CD4-positive, alpha-beta memory T cell (primary cell): ENCODE measurements around the gene CHST4. TPM values are rescaled to one million over a fixed set of nuclear protein-coding genes. Genes with fewer than 3 reads are reported as not detected.

Experiments
- CTCF ChIA-PET: fragments of 350-600 bp; sonication (Branson Sonifier 250); formaldehyde crosslinking; loops from one replicate; lab custom pipeline; 2021; ENCODE audit warnings: inconsistent platforms; ENCODE audit not compliant: partially characterized antibody; lab: Charles Lee
- POLR2A ChIA-PET: fragments of 350-600 bp; sonication (Branson Sonifier 250); formaldehyde crosslinking; loops from one replicate; lab custom pipeline; 2021; ENCODE audit not compliant: partially characterized antibody; lab: Charles Lee
- DNase-seq, 5 donors: peaks; one replicate each; pipeline versions ENCODE4 v3.0.0 to v3.0.0-alpha.2; 2020 to 2022; ENCODE audit warnings: mixed read lengths in 1 of 5
- H3K27ac ChIP-seq: one replicate; pipeline ENCODE4 v1.7.0; 2013; ENCODE audit warnings: low read depth, low read length
- H3K27me3 ChIP-seq: 2 replicates; pipeline ENCODE4 v1.7.0; 2013; ENCODE audit warnings: mild to moderate bottlenecking, low read length, moderate library complexity; ENCODE audit not compliant: insufficient read depth
- H3K36me3 ChIP-seq: 2 replicates; pipeline ENCODE4 v1.7.0; 2013; ENCODE audit warnings: mild to moderate bottlenecking, low read length, moderate library complexity; ENCODE audit not compliant: insufficient read depth
- H3K4me1 ChIP-seq: 2 replicates; pipeline ENCODE4 v1.7.0; 2013; ENCODE audit warnings: mild to moderate bottlenecking, low read length, moderate library complexity; ENCODE audit not compliant: insufficient read depth
- H3K4me3 ChIP-seq, 2 donors: one replicate each; pipeline ENCODE4 v1.7.0; 2013; ENCODE audit warnings: low read length in 2 of 2, mild to moderate bottlenecking in 1 of 2
- H3K9me3 ChIP-seq, 2 donors: one replicate each; pipeline ENCODE4 v1.7.0; 2013; ENCODE audit warnings: low read length in 2 of 2, control low read depth in 1 of 2; ENCODE audit not compliant: control insufficient read depth in 1 of 2
- H3K27ac Mint-ChIP-seq, 7 donors: one replicate each; pipeline ENCODE4 v1.8.0; 2020 to 2021; ENCODE audit warnings: mixed read lengths in 7 of 7, mild to moderate bottlenecking in 6 of 7, inconsistent platforms in 3 of 7, moderate library complexity in 3 of 7
- H3K27me3 Mint-ChIP-seq, 2 donors: one replicate each; pipeline ENCODE4 v1.8.0; 2020 to 2021; ENCODE audit warnings: mixed read lengths in 2 of 2
- H3K36me3 Mint-ChIP-seq, 2 donors: one replicate each; pipeline ENCODE4 v1.8.0; 2020 to 2021; ENCODE audit warnings: mixed read lengths in 2 of 2, inconsistent platforms in 1 of 2, mild to moderate bottlenecking in 1 of 2
- H3K4me1 Mint-ChIP-seq, 4 donors: one replicate each; pipeline ENCODE4 v1.8.0; 2020 to 2021; ENCODE audit warnings: mixed read lengths in 4 of 4, mild to moderate bottlenecking in 1 of 4
- H3K4me3 Mint-ChIP-seq, 8 donors: one replicate each; pipeline ENCODE4 v1.8.0; 2020 to 2021; ENCODE audit warnings: mixed read lengths in 8 of 8, mild to moderate bottlenecking in 7 of 8, moderate library complexity in 6 of 8, inconsistent platforms in 3 of 8
- H3K9me3 Mint-ChIP-seq, 8 donors: one replicate each; pipeline ENCODE4 v1.8.0; 2020 to 2021; ENCODE audit warnings: mixed read lengths in 8 of 8, mild to moderate bottlenecking in 5 of 8, inconsistent platforms in 3 of 8, moderate library complexity in 1 of 8
- intact Hi-C: fragments of 100-400 bp; cut with micrococcal nuclease; formaldehyde crosslinking; loops from one replicate; pipeline ENCODE4 v1.15.1; 2023
- polyA plus RNA-seq, 2 donors: library from polyadenylated mRNA; unstranded; fragments of 300-500 nt; fragmentation: Illumina TruSeq; gene quantifications; one replicate each; pipeline ENCODE4 v1.2.3, GENCODE V29; 2021
- total RNA-seq, 2 experiments: library from RNA; stranded (reverse); gene quantifications; one replicate each; pipeline ENCODE4 v1.2.3, GENCODE V29; 2021

Gene CHST4
- total and polyA plus RNA-seq, 4 experiments from 2014 or later = not detected

- intact Hi-C loops = no loop called here
- Mint-ChIP-seq H3K9me3 (no peaks in the 10 kb centered on the region), H3K36me3 (no peaks in the 10 kb centered on the region), H3K4me3 (no peak overlapping the region), H3K4me1 (no peaks in the 10 kb centered on the region), H3K27ac (no peak overlapping the region), H3K27me3 (peaks cover 5 to 9% of the 10 kb centered on the region in 2 donors)
- Histone ChIP-seq H3K4me3 (no peak overlapping the region), H3K9me3 (no peaks in the 10 kb centered on the region), H3K27me3 (peaks cover 2% of the 10 kb centered on the region), H3K36me3 (no peaks in the 10 kb centered on the region), H3K4me1 (no peaks in the 10 kb centered on the region), H3K27ac (no peak overlapping the region)
- ChIA-PET POLR2A (no interaction called here), CTCF (interaction anchor here (1.6 kb wide), 1 partner anchor 20 kb away, joined by 5 read pairs; no protein-coding TSS in a partner anchor)
- no peak for DNase-seq
Measured at GRCh38 chr16:71520550-71520949, 5.7 kb upstream of the CHST4 start.

- no peaks in the 10 kb centered on the region for H3K36me3 Mint-ChIP-seq
Measured at GRCh38 chr16:71524566-71525553, 1.4 kb upstream of the CHST4 start.

GRCh38 chr16:71528257-71528656 is 2.0 kb downstream of the CHST4 start:
- H3K27ac Mint-ChIP-seq = no peak overlapping the region
- no peak overlapping the region for H3K4me3 Mint-ChIP-seq
- H3K36me3 Mint-ChIP-seq = no peaks in the 10 kb centered on the region
- intact Hi-C loops = no loop called here
- Histone ChIP-seq H3K36me3 (no peaks in the 10 kb centered on the region), H3K4me3 (no peak overlapping the region), H3K27ac (no peak overlapping the region), H3K9me3 (no peaks in the 10 kb centered on the region), H3K27me3 (peaks cover 7% of the 10 kb centered on the region), H3K4me1 (no peaks in the 10 kb centered on the region)
- H3K4me1 Mint-ChIP-seq = no peaks in the 10 kb centered on the region
- ChIA-PET POLR2A (no interaction called here), CTCF (interaction anchor here (0.9 to 1.6 kb wide), 2 partner anchors 10 to 28 kb away, joined by 3 to 4 read pairs; no protein-coding TSS in a partner anchor)
- peaks cover 14 to 19% of the 10 kb centered on the region in 2 donors for H3K27me3 Mint-ChIP-seq
- no peak for DNase-seq
- no peaks in the 10 kb centered on the region for H3K9me3 Mint-ChIP-seq

More at GRCh38 chr16:71524566-71525553, 1.4 kb upstream of the CHST4 start:
- H3K4me1 Mint-ChIP-seq = no peaks in the 10 kb centered on the region
- H3K27me3 Mint-ChIP-seq = peaks cover 12 to 22% of the 10 kb centered on the region in 2 donors
- Histone ChIP-seq H3K27me3 (peaks cover 7% of the 10 kb centered on the region), H3K4me3 (no peak overlapping the region), H3K9me3 (no peaks in the 10 kb centered on the region), H3K4me1 (no peaks in the 10 kb centered on the region), H3K27ac (no peak overlapping the region), H3K36me3 (no peaks in the 10 kb centered on the region)
- H3K4me3 Mint-ChIP-seq = no peak overlapping the region
- DNase-seq = no peak
- intact Hi-C loops = no loop called here
- ChIA-PET POLR2A (no interaction called here), CTCF (interaction anchor here (1.2 to 1.9 kb wide), 2 partner anchors 16 to 25 kb away, joined by 3 to 5 read pairs; no protein-coding TSS in a partner anchor)
- H3K27ac Mint-ChIP-seq = no peak overlapping the region
- H3K9me3 Mint-ChIP-seq = no peaks in the 10 kb centered on the region

DNA sequence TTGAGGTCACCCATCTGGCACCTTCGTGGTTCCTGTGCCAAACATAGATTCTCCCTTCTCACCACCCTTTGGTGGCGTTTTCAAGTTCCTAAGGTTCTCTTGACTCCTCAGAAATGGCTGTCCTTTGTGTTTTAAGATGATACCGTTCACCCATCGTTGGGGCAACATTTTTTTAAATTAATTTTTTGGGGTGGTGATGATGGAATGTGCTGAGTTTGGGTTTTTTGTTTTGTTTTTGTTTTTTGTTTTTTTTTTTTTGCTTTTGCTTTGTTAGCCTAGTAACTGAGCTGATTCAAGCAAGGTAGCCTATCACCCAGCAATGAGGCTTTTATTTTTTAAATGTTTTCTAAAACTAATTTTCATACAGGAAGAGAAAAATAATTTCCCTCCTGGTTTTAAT is 2.6 kb downstream of the CHST4 start:
- intact Hi-C loops = no loop called here
- no peak for DNase-seq
- Histone ChIP-seq H3K27me3 (peaks cover 7% of the 10 kb centered on the region), H3K9me3 (no peaks in the 10 kb centered on the region), H3K27ac (no peak overlapping the region), H3K36me3 (no peaks in the 10 kb centered on the region), H3K4me3 (no peak overlapping the region), H3K4me1 (no peaks in the 10 kb centered on the region)
- Mint-ChIP-seq H3K27ac (no peak overlapping the region), H3K4me3 (no peak overlapping the region), H3K36me3 (no peaks in the 10 kb centered on the region), H3K9me3 (no peaks in the 10 kb centered on the region), H3K4me1 (no peaks in the 10 kb centered on the region), H3K27me3 (peaks cover 12 to 19% of the 10 kb centered on the region in 2 donors)
- POLR2A ChIA-PET = no interaction called here
- CTCF ChIA-PET = interaction anchor here (0.9 to 1.6 kb wide), 3 partner anchors 9 to 29 kb away, joined by 3 to 4 read pairs (median 4); no protein-coding TSS in a partner anchor

GRCh38 chr16:71532366-71532765 is 6.1 kb downstream of the CHST4 start:
- no peaks in the 10 kb centered on the region for H3K36me3 Mint-ChIP-seq
- H3K27me3 ChIP-seq = no peaks in the 10 kb centered on the region
- no peaks in the 10 kb centered on the region for H3K36me3 ChIP-seq
- peaks cover 6 to 8% of the 10 kb centered on the region in 2 donors for H3K27me3 Mint-ChIP-seq
- ChIA-PET CTCF (no interaction called here), POLR2A (no interaction called here)
- no peak overlapping the region for H3K4me3 Mint-ChIP-seq
- no peak overlapping the region for H3K27ac ChIP-seq
- no peak overlapping the region for H3K4me3 ChIP-seq
- no peak overlapping the region for H3K27ac Mint-ChIP-seq
- H3K9me3 ChIP-seq = no peaks in the 10 kb centered on the region
- H3K9me3 Mint-ChIP-seq = no peaks in the 10 kb centered on the region
- intact Hi-C loops = no loop called here
- no peaks in the 10 kb centered on the region for H3K4me1 ChIP-seq
- DNase-seq = no peak
- H3K4me1 Mint-ChIP-seq = no peaks in the 10 kb centered on the region

- Mint-ChIP-seq H3K27ac (no peak overlapping the region), H3K27me3 (peaks cover 0 to 2% of the 10 kb centered on the region in 2 donors), H3K4me3 (no peak overlapping the region), H3K36me3 (no peaks in the 10 kb centered on the region), H3K4me1 (no peaks in the 10 kb centered on the region), H3K9me3 (no peaks in the 10 kb centered on the region)
- no peaks in the 10 kb centered on the region for H3K9me3 ChIP-seq
- H3K4me3 ChIP-seq = no peak overlapping the region
- CTCF ChIA-PET = interaction anchor here (1.7 kb wide), 1 partner anchor 10 kb away, joined by 5 read pairs; no protein-coding TSS in a partner anchor
- intact Hi-C loops = loop anchor here (1.0 kb wide), 1 partner anchor 125 kb away; no protein-coding TSS in a partner anchor
- DNase-seq = no peak
- H3K36me3 ChIP-seq = no peaks in the 10 kb centered on the region
- H3K27ac ChIP-seq = no peak overlapping the region
- no peaks in the 10 kb centered on the region for H3K4me1 ChIP-seq
- POLR2A ChIA-PET = no interaction called here
- no peaks in the 10 kb centered on the region for H3K27me3 ChIP-seq
Measured at GRCh38 chr16:71536752-71537499, 10.7 kb downstream of the CHST4 start.
